MM.1S (cell line): ENCODE measurements around the gene RBM18.

Source experiments
- DNase-seq: peaks from one replicate; pipeline ENCODE4 v3.0.0-alpha.2; 2015
- H2AFZ ChIP-seq: fragments of 300-600 bp; sonication (generic); 2 replicates; pipeline ENCODE4 v1.6.0; 2016; ENCODE audit warnings: antibody characterized with exemption, low read length
- H3F3A ChIP-seq: fragments of 300-600 bp; sonication (generic); 2 replicates; pipeline ENCODE4 v1.6.1; 2016; ENCODE audit warnings: mild to moderate bottlenecking, antibody characterized with exemption, low read length, moderate library complexity, mixed read lengths; ENCODE audit not compliant: insufficient read depth
- H3K27ac ChIP-seq: fragments of 300-600 bp; sonication (generic); 2 replicates; pipeline ENCODE4 v1.5.1; 2016; ENCODE audit warnings: mild to moderate bottlenecking, low read length
- H3K27me3 ChIP-seq: fragments of 300-600 bp; sonication (generic); replicated peaks from 2 replicates; pipeline ENCODE4 v1.6.0; 2016; ENCODE audit warnings: low read length; ENCODE audit not compliant: insufficient read depth
- H3K36me3 ChIP-seq: fragments of 300-600 bp; sonication (generic); replicated peaks from 2 replicates; pipeline ENCODE4 v1.6.1; 2016; ENCODE audit warnings: mild to moderate bottlenecking, low read length, mixed read lengths; ENCODE audit not compliant: insufficient read depth
- H3K4me1 ChIP-seq: fragments of 300-600 bp; sonication (generic); 2 replicates; pipeline ENCODE4 v1.6.1; 2016; ENCODE audit warnings: low read length, mixed read lengths
- H3K4me2 ChIP-seq: fragments of 300-600 bp; sonication (generic); 2 replicates; pipeline ENCODE4 v1.6.0; 2016; ENCODE audit warnings: low read depth, low read length
- H3K4me3 ChIP-seq: fragments of 300-600 bp; sonication (generic); 2 replicates; pipeline ENCODE4 v1.5.1; 2016; ENCODE audit warnings: low read length, mixed read lengths
- H3K79me2 ChIP-seq: fragments of 300-600 bp; sonication (generic); 2 replicates; pipeline ENCODE4 v1.6.1; 2016; ENCODE audit warnings: mixed run types, low read length, mixed read lengths
- H3K9ac ChIP-seq: fragments of 300-600 bp; sonication (generic); 2 replicates; pipeline ENCODE4 v1.6.1; 2016; ENCODE audit warnings: low read length, mixed read lengths
- H3K9me2 ChIP-seq: fragments of 300-600 bp; sonication (generic); replicated peaks from 2 replicates; pipeline ENCODE4 v1.6.1; 2016; ENCODE audit warnings: mild to moderate bottlenecking, low read length, mixed read lengths; ENCODE audit not compliant: insufficient read depth
- H3K9me3 ChIP-seq: fragments of 300-600 bp; sonication (generic); replicated peaks from 2 replicates; pipeline ENCODE4 v1.6.1; 2016; ENCODE audit warnings: mild to moderate bottlenecking, low read length, mixed read lengths; ENCODE audit not compliant: insufficient read depth
- H4K20me1 ChIP-seq: fragments of 300-600 bp; sonication (generic); 2 replicates; pipeline ENCODE4 v1.6.1; 2016; ENCODE audit warnings: mild to moderate bottlenecking, low read length, moderate library complexity, mixed read lengths; ENCODE audit not compliant: insufficient read depth
- CTCF ChIP-seq: fragments of 300-600 bp; sonication (generic); IDR thresholded peaks from 2 replicates; pipeline ENCODE4 v1.5.1; 2016; ENCODE audit warnings: antibody characterized with exemption, low read length, mixed read lengths
- EZH2 ChIP-seq: fragments of 300-600 bp; sonication (generic); optimal IDR thresholded peaks from 2 replicates; pipeline ENCODE3; 2017; ENCODE audit warnings: low read depth, mild to moderate bottlenecking, antibody characterized with exemption, low read length, mixed read lengths
- EZH2phosphoT487 ChIP-seq: fragments of 300-600 bp; sonication (generic); IDR thresholded peaks from 2 replicates; pipeline ENCODE4 v1.6.1; 2018; ENCODE audit warnings: antibody characterized with exemption, low read length

Gene RBM18

GRCh38 chr9:122204055-122204454 is 60.6 kb downstream of the RBM18 start:
- no peak overlapping the region for H3K27ac ChIP-seq
- no peaks in the 10 kb centered on the region for H3K36me3 ChIP-seq
- H4K20me1 ChIP-seq, result no peaks in the 10 kb centered on the region
- H3K9me2 ChIP-seq, result no peaks in the 10 kb centered on the region
- no peak overlapping the region for H2AFZ ChIP-seq
- H3K27me3 ChIP-seq, result peaks cover 6% of the 10 kb centered on the region; the same call in 1 of the 2 replicates
- H3K9me3 ChIP-seq, result no peaks in the 10 kb centered on the region
- H3K4me1 ChIP-seq, result no peaks in the 10 kb centered on the region
- DNase-seq, result no peak
- H3K9ac ChIP-seq, result no peak overlapping the region
- TF ChIP-seq EZH2phosphoT487, result no peak
- TF ChIP-seq CTCF, result no peak
- H3K4me3 ChIP-seq, result no peak overlapping the region
- H3K79me2 ChIP-seq, result no peaks in the 10 kb centered on the region
- H3K4me2 ChIP-seq, result no peak overlapping the region
- no peaks in the 10 kb centered on the region for H3F3A ChIP-seq

- Histone ChIP-seq H3K4me3 (no peak overlapping the region), H3K4me1 (no peaks in the 10 kb centered on the region), H3K36me3 (no peaks in the 10 kb centered on the region), H3K9me3 (no peaks in the 10 kb centered on the region), H3K79me2 (no peaks in the 10 kb centered on the region), H3K4me2 (no peak overlapping the region), H3K9ac (no peak overlapping the region), H2AFZ (no peak overlapping the region), H3F3A (no peaks in the 10 kb centered on the region), H3K27me3 (peaks cover 6% of the 10 kb centered on the region; the same call in 1 of the 2 replicates), H4K20me1 (no peaks in the 10 kb centered on the region), H3K27ac (no peak overlapping the region), H3K9me2 (no peaks in the 10 kb centered on the region)
- no peak for DNase-seq
- TF ChIP-seq CTCF (no peak), EZH2 (no peak), EZH2phosphoT487 (no peak)
Measured at GRCh38 chr9:122202111-122202510, 62.5 kb downstream of the RBM18 start.

GRCh38 chr9:122201641-122202040 is 63.0 kb downstream of the RBM18 start:
- H3K27ac ChIP-seq, result no peak overlapping the region
- H2AFZ ChIP-seq, result no peak overlapping the region
- DNase-seq, result no peak
- H3K9ac ChIP-seq, result no peak overlapping the region
- H3K4me1 ChIP-seq, result no peaks in the 10 kb centered on the region
- H3K27me3 ChIP-seq, result peaks cover 6% of the 10 kb centered on the region; the same call in 1 of the 2 replicates
- TF ChIP-seq EZH2phosphoT487, result no peak
- no peak for TF ChIP-seq EZH2
- no peak for TF ChIP-seq CTCF
- H3K4me2 ChIP-seq, result no peak overlapping the region
- no peaks in the 10 kb centered on the region for H3K9me2 ChIP-seq
- H4K20me1 ChIP-seq, result no peaks in the 10 kb centered on the region
- no peaks in the 10 kb centered on the region for H3K36me3 ChIP-seq
- no peaks in the 10 kb centered on the region for H3F3A ChIP-seq
- H3K4me3 ChIP-seq, result no peak overlapping the region
- no peaks in the 10 kb centered on the region for H3K9me3 ChIP-seq
- H3K79me2 ChIP-seq, result no peaks in the 10 kb centered on the region
